Hypothalamus (tissue), 51 donors: ENCODE measurements around the gene ABCF2.

Source experiments
- DNase-seq, 51 donors: peaks; one replicate each; lab custom pipeline; 2025; lab: John Stamatoyannopoulos, UW

The ABCF2 gene

DNA sequence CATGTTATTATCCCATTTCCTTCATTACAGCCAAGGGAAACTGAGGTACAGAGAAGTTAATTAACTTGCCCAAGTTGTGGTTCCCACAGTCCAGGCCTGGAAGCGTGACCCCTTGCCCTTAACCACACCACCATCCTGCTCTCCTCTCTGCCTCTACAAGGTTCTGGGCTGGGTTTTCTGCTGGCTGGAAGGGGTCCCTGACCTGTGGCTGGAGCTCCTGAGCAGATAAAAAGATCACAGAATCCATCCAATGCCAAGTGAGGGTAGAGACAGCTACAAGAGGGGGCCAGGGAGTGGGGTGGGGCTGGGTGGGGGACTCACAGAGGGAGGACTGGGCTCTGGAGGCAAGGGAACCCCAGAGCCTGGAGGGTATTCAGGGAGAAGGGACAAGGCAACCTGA lies 49.7 kb downstream of the ABCF2 start:
- DNase-seq, result no peak

DNA sequence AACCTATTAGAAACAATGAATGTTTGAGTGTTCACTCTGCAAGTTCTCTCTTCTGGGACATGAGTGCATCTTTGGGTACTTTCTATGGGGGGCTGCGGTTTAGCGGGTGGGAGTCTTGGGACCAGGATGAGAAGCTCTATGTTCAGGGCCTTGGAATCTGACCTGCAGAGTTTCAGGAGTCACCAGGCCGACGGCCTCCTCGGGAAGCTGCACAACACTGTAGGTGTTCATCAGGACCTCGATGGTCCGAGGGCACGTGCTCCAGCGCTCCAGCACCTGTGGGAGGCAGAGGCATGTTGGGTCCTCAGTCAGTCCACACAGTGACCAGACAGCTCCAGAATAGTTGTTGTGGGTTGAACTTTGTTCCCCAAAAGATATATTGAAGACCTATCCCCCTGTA lies 50.6 kb downstream of the ABCF2 start:
- no peak for DNase-seq

DNA sequence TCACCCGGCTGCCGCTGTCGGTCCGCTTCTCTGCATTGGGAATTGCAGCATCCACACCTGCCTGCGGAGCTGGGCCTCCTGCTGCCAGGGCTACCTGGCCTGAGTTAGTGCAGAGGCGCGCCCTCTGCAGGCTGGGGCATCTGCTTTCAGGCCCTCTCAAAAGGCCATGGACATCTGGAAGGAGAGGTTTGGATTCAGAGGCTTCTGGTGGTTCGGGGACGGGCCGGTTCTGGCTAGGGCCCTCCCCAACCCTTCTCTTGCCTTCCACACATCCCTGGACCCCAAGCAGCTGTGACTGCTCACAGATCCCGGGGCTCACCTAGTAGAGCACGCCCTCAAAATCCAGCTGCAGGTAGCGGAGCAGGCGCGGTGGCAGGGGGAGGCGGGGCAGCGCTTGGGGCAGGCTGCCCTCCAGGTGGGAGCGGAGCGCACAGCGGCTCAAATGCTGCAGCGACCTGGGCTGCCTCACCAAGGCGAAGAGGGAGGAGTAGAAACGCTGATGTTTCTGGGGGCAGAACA lies 51.2 kb downstream of the ABCF2 start:
- DNase-seq, result no peak

DNA sequence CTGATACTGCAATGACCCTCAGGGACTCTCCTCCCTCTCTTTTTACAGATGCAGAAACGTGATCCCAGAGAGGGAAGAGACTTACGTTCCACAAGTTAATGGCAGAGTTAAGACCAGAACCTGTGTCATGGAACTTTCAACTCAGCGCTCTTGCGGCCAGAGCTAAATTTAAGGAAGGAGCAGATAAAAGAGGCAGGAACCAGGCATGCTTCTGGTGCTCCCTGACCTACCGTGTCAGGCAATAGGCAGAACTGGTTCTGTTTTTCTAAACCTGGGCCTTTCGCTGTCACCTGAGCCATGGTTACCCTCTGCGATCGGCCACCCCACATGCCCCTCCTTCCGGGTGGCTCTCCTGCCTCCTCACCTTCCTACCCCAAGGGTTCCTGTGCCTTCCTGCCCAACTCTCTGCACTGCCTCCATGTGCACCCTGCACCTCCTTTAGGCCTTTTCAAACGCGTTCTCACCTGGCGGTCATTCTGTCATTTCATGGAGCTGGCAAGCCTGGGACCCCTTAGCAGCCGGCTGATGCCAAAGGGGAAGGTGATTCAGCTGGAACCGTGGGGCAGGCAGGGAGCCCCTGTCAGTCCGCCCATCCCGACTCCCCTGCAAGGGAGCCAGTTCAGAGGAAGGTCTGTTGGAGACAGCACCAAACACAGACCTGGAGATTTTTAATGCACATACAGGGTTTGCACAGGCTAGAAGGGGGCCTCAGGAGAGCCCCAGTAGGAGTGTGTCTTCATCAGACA lies 51.8 kb downstream of the ABCF2 start:
- no peak for DNase-seq

DNA sequence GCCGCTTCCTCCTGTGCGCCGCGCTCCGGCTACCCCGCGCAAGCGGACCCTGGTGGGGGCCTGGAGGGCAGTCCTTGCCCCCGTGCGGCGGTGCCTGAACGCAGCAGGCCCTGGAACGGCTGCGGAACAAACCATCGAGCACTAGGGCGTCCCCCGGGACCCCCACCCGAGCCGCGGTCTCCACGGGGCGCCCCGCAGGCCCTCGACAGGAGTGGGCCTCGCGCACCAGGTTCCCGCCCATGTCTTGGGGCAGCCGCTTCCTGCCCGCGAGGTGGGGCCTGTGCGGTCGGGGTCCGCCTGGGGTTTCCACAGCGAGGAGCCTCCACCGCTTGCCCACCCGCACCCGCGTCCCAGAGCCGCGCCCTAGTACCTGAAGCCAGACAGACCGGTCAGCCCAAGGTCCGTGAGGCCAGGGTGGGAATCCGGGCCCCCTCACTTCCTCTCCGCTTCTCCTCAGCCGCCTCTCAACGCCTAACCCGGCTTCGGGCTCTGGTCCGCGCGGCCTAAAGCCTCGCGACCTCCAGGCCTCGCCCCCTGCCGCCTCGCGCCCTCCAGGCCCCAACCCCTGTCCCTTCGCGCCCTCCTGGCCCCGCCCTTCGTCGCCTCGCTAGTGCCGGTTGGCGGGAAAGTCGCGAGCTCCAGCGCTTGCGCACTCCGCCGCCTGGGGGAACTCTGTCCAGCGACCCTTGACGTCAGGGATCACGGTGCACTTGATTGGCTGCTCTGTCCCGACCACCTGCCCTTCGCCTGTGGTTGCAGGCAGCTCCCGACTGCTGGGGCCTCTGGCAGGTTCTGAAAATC lies 52.6 kb downstream of the ABCF2 start:
- DNase-seq, result peak in 7 of 51 donors; percentile 9 to 44 (median 22)

DNA sequence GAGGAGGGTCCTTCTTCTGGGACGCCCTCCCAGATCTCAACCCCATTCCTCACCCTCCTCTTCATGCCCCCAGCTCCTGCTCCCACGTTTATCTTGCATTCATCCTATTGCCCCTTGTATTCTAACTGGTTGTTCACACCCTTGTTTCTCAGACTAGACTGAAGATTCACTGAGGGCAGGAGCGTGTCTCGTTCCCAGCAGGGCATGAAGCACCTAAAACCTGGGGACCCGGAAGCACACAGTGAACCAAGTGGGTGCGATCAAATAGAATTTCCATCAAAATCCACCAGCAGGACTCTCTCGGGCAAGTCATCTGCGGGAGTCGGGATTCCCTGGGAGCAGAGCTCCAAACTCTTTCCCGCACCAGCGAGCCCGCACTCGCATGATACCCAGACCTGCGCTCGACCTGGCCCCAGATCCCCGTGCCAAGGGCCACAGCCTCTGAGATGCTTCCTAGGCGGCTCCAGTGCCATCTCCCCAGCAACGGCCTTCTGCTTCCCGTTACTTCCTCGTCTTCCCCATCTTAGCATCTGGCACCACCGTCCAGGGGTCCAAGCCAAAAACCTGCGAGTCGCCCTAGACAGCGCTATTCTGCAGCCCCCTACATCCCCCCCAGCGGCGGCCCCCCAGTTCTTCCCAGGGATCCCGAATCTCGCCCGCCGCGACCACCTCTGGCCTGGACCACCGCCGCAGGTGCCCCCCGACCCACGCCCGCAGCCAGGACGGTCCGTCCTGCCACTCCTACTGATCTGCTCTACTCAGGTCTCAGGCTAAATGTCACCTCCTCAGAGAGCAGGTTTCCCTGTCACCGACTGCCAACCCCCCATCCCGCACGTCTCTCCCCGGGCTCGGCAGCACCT lies 53.4 kb downstream of the ABCF2 start:
- DNase-seq, result no peak

DNA sequence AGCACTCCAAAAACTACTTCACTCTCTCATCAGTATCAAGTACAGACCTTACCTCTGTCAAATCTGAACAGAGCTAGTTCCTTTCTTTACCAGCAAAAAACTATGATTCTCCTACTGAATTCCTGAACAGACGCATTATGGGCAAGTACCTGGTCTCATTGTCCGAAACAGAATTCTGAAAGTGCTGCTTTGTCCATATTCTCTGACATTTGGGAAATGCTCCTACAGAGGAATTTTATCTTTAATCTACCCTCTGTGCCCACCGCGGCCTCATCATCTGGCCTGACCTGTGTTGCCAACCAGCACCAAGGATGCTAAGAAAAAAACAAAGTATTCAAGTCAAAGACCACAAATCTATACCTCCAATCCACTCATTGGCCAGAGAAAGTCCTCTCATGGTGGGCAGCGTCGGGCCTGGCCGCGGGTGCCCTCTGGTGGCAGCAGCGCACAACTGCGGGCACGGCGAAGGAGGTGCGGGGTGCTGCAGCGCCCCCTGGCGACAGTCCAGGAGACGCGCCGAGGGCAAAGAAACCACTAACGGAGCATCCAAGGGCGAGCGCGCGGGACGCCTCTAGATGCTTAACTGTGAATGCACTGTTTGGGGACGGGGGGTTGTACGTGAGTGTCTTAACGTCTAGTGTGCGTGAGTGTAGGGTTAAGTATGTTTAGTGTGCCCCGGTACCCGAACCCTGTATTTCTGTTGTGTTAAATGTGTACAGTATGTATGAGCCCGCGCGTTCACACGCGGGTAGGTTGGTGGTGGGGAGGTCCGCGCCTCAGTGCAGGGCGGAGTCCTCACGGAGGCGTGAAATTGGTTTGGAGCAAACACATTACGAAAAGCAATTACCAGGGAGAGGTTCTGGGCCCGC lies 54.5 kb downstream of the ABCF2 start:
- DNase-seq, result peak in 50 of 51 donors; percentile 6 to 88 (median 62)

DNA sequence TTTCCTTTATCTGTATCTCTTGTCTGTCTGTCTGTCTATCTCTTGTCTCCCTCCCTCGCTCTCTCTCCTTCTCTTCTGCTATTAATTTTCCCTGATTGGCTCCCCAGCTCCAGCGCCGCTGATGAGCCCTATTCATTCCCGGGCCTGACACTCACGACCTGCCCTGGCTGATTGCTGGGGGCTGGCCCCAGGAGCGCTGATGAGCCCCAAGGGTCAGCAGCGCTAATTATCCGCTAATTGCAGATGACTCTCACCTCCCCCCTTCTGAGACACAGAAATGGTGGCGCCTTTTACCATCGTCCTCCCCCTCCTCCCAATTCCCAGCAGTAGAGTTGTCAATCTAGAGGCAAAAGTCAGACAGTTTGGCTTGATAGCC lies 58.2 kb downstream of the ABCF2 start:
- DNase-seq, result no peak

DNA sequence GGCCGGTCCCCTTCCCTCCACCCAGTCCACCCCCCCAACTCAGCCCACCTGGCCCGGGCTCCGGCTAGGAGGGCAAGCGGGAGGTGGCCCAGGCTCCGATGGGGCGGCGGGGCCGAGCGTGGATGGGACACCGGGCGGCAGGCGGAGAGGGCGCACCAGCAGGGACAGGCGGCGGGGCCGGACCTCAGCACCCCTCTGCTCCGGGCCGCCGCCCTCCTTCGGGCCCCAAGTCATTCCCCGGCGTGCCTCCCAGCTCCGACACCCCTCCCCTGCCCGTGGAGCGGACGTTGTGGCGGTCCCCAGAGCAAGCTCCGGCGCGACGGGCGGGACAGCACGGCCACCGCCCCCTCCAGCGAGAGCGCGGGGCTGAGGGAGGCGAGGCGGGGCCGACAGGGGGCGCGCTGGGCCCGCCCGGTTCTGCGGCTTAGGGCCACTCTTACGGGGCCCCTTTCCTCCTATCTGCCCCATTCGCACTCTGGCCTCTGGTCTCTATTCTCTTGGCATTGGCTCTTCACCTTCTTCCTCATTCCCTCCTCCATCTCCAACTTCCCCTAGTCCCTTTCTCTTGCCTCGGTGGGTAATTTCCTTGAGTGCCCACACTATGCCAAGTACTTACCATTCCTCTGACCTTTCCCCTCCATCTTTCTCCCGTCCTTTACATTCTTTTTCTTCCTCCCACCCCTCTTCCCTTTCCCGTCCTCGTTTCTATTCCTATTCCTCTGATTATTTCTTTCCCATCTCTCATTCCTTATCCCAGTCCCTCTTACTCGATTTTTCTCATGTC lies 58.8 kb downstream of the ABCF2 start:
- peak in 8 of 51 donors; percentile 4 to 52 (median 20) for DNase-seq

DNA sequence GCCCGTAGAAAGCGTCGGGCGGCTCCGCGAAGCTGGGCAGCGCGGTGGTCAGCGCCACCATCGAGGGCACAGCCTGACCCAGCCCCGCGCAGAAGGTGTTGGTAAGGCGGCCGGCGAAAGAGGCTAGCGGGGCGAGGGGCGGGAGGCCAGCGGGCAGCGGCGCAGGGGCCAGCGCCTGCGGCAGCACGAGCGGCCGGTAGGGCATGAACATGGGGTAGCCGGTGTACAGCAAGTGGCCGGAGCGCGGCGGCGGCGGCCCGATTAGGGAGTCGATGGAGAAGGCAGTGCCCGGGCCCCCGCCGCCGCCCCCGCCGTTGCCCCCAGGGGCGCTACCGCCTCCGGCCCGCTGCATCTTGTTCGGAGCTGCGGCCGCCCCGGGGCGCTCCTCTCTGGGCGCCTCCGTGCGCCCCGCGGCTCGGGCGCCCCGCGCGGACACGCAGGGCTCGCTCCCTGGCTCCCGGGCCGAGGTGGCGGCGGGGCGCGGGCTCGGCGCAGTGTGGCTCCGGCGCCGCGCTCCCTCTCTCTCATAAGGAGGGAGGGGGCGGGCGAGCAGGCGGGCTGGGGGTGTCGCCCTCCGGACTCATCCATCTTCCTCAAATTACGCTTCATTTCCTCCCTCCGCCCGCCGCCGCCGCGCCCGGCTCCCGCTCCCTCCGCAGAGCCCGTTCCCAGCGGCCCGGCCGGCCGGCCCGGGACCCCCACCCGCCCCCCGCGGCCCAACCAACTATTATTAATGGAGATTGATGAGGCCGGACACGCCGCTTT lies 59.6 kb downstream of the ABCF2 start, which contains the start of gene GBX1:
TSS of gene GBX1 (minus strand) at position 498 of the 765 bp plus-strand sequence. CDS start at position 352, 146 bp downstream.
- peak in 2 of 51 donors; percentile 22 to 30 for DNase-seq

DNA sequence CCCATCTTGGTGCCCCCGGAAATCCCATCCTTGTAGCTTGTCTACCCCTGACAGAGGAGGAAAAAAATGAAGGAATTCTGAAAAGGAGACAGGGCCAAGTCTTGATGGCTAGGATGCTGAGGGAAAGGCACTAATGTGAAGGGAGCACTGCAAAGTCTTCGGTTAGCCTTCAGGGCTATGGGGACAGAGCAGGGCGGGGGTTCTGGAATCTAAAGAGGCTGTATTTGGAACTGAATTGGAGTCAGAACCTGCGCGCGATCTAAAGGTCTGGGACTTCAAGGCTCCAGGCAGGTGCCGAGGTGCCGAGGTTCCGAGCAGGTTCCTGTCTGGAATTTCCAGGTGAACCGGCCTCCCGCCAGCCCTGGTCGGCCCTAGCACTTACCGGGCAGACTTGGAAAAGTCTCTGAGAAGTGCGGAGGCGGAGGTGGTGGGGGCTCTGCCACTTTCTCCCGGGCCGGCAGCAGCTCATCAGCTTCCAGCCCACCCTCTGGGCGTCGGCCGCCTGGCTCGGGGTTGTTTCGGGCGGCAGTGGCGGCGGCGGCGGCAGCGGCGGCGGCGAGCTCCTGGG lies 60.3 kb downstream of the ABCF2 start:
- DNase-seq, result no peak
